HG03571 (cell line): ENCODE results near the gene PUS3.
A peak's percentile ranks its signal among the peaks of the same experiment; 100 is the strongest.
"Not testable (repeated sequence)": the region's sequence is repeated elsewhere in the genome, so short reads cannot be mapped to it uniquely, and the experiment has no call there.

Experiments
- ATAC-seq: cut with Tn5 transposase; IDR thresholded peaks from one replicate; pipeline ENCODE4 v1.9.1; 2021; ENCODE audit not compliant: unreplicated experiment

Gene PUS3

DNA sequence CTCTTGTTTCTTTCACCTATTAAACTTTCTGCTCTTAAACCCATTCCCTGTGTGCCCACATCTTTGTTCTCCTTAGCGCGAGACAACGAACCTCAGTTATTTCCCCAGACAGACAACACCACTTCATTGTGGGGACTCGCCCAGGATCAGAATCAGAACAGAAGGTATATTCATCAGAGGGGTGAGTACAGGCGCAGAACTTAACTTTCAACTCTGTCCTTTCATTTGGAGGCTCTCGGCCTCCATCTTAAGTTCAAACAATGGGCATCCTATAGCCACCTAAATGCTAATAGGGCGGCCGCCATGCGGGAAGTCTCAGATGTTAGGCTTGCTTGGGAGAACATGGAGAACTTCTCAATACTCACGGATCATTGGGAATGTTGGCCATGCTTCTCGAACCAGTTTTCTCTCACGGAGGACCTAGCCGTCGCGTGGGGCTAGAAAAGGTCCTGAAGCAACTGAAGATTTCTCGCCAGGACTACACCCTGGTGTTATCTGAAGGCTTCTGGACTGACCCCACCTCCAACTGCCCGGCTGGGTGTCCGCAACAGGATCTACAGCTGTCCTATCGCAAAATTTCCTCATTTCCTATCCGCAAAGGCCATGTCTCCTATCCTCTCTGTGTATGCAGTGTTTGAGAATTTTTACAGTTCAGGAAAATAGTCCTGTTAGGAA is 29.0 kb downstream of the PUS3 start:
- peak; percentile 10 for ATAC-seq

DNA sequence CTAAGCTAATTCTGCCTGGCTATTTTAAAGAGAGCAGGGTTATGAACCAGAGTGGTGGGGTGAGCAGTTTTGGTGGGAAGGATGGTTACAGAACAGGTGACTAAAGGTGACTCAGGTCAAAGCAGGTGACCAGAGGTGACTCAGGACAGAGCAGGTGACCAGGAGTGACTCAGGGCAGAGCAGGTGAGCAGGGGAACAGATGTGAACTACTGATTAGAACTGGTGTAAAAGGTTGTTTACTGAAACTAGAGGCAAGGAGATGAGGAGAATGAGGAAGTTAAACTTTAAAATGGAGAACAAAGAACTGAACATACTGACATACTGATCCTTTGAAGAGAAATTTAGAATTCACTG is 30.9 kb downstream of the PUS3 start:
- ATAC-seq: no peak

DNA sequence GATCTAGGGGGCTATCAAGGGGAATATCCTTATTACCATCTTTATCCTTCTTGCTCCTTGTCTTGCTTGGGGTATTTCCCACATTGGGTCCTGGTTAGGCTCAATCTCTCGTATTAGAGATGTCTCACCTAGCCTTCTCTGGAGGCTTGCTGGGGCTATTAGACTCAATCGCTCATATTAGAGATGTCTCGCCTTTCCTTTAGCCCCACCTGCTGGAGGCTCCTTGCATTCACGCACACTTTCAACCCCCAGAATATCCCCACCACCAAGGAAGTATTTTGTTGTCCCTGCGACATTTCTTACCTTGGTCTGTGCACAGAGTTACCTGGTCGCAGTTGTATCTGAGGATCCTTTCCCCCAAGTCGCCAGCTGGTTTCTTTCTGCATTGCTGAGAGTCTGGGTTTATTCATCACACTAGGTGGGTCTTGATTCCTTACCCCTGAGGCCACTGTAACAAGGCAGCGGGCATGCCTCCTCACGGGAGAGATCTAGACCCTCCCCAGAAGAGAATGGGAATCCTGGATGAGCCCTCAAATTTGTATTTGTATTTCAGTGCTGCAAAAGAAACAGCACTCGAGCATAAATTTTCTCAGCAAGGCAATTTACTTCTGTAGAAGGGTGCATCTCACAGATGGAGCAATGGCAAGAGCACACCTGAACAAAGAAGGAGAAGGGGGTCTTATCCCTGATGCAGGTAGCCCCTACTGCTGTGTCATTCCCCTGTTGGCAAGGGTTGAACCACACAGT is 31.4 kb downstream of the PUS3 start:
- no peak for ATAC-seq

DNA sequence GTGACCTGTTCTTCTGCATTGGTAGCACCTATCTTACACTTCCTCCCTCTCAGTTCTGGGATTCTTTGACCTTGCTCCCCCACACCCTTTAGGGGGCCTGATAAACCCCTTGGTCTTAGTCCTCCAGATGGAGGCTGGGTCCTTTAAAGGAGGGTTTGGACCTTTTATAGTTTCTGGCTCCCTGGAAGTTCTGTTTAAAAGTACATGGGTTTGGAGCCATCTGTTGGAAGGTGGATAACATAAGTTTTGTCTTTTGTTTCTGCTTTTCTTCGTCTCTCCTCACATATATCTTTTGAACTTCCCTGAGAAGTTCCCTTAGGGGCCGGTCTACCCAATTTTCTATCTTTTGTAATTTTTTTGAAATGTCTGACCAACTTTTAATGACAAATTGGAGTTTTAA is 33.5 kb downstream of the PUS3 start:
- ATAC-seq: no peak

DNA sequence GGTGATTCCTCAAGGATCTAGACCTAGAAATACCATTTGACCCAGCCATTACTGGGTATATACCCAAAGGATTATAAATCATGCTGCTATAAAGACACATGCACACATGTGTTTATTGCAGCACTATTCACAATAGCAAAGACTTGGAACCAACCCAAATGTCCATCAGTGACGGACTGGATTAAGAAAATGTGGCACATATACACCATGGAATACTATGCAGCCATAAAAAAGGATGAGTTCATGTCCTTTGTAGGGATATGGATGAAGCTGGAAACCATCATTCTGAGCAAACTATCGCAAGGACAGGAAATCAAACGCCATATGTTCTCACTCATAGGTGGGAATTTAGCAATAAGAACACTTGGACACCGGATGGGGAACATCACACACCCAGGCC is 37.7 kb downstream of the PUS3 start:
- not testable (repeated sequence) for ATAC-seq

DNA sequence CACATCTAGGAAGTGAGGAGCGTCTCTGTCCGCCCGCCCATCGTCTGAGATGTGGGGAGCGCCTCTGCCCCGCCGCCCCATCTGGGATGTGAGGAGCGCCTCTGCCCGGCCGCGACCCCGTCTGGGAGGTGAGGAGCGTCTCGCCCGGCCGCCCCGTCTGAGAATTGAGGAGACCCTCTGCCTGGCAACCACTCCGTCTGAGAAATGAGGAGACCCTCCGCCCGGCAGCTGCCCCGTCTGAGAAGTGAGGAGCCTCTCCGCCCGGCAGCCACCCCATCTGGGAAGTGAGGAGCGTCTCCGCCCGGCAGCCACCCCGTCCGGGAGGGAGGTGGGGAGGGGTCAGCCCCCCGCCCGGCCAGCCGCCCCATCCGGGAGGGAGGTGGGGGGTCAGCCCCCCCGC is 40.2 kb downstream of the PUS3 start:
- not testable (repeated sequence) for ATAC-seq

DNA sequence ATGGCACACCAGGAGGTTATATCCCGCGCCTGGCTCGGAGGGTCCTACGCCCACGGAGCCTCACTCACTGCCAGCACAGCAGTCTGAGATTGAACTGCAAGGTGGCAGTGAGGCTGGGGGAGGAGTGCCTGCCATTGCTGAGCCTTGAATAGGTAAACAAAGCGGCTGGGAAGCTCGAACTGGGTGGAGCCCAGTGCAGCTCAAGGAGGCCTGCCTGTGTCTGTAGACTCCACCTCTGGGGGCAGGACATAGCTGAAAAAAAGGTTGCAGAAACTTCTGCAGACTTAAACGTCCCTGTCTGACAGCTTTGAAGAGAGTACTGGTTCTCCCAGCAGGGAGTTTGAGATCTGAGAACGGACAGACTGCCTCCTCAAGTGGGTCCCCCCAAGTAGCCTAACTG is 45.3 kb downstream of the PUS3 start:
- ATAC-seq: not testable (repeated sequence)

DNA sequence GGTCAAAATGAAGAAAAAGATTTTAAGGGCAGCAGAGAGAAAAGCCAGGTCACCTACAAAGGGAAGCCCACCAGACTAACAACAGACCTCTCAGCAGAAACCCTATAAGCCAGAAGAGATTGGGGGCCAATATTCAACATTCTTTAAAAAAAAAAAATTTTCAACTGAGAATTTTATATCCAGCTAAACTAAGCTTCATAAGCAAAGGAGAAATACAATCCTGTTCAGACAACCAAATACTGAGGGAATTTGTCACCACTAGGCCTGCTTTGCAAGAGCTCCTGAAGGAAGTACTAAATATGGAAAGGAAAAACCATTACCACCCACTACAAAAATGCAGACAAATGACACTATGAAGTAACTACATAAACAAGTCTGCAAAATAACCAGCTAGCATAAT is 56.8 kb downstream of the PUS3 start:
- ATAC-seq: no peak
